Osteoblast (primary cell): ENCODE data around the gene ZNF710. TPM values are rescaled to one million over a fixed set of nuclear protein-coding genes. Genes with fewer than 3 reads are reported as not detected.

Experiments used
- DNase-seq: peaks from one replicate; pipeline ENCODE4 v3.0.0; 2011; ENCODE audit warnings: low spot score, mixed read lengths; ENCODE audit not compliant: insufficient read length; ENCODE audit errors: missing footprints
- H2AFZ ChIP-seq: 2 replicates; pipeline ENCODE4 v1.6.0; 2011; ENCODE audit warnings: mild to moderate bottlenecking, low read length
- H3K27ac ChIP-seq: 2 replicates; pipeline ENCODE4 v1.5.1; 2011; ENCODE audit warnings: mild to moderate bottlenecking, low read depth, low read length, moderate library complexity
- H3K27me3 ChIP-seq: 2 replicates; pipeline ENCODE4 v1.6.0; 2012; ENCODE audit warnings: mild to moderate bottlenecking, control low read depth, inconsistent platforms, low read length, moderate library complexity; ENCODE audit not compliant: insufficient read depth
- H3K36me3 ChIP-seq: 2 replicates; pipeline ENCODE4 v1.5.1; 2011; ENCODE audit warnings: mild to moderate bottlenecking, low read length, control low read depth, moderate library complexity; ENCODE audit not compliant: insufficient read depth
- H3K4me1 ChIP-seq: 2 replicates; pipeline ENCODE4 v1.5.1; 2011; ENCODE audit warnings: mild to moderate bottlenecking, low read length, control low read depth, moderate library complexity; ENCODE audit not compliant: insufficient read depth
- H3K4me2 ChIP-seq: 2 replicates; pipeline ENCODE4 v1.6.0; 2011; ENCODE audit warnings: mild to moderate bottlenecking, low read length; ENCODE audit not compliant: insufficient read depth
- H3K4me3 ChIP-seq: fragments of 200-600 bp; sonication (generic); 3 replicates; pipeline ENCODE4 v1.5.1; 2012; ENCODE audit warnings: mild to moderate bottlenecking, low read length, inconsistent platforms; ENCODE audit not compliant: insufficient read depth
- H3K79me2 ChIP-seq: 2 replicates; pipeline ENCODE4 v1.6.0; 2012; ENCODE audit warnings: mild to moderate bottlenecking, low read length, control low read depth, inconsistent platforms; ENCODE audit not compliant: insufficient read depth
- H3K9me3 ChIP-seq: 2 replicates; pipeline ENCODE4 v1.5.1; 2011; ENCODE audit warnings: low read depth, low read length, control low read depth
- H4K20me1 ChIP-seq: 2 replicates; pipeline ENCODE4 v1.6.0; 2012; ENCODE audit warnings: mild to moderate bottlenecking, low read length, control low read depth; ENCODE audit not compliant: insufficient read depth
- CTCF ChIP-seq: IDR thresholded peaks from 2 replicates; pipeline ENCODE4 v1.5.1; 2011; ENCODE audit warnings: mild to moderate bottlenecking, low read depth, low read length, moderate library complexity; ENCODE audit errors: extremely low read depth
- total RNA-seq: library from RNA; depleted of rRNA; stranded (reverse); fragments of >200 nt; gene quantifications from 2 replicates; pipeline ENCODE4 v1.2.3, GENCODE V29; 2012

The ZNF710 gene
- total RNA-seq, 1 donor = 10.9 TPM

DNA sequence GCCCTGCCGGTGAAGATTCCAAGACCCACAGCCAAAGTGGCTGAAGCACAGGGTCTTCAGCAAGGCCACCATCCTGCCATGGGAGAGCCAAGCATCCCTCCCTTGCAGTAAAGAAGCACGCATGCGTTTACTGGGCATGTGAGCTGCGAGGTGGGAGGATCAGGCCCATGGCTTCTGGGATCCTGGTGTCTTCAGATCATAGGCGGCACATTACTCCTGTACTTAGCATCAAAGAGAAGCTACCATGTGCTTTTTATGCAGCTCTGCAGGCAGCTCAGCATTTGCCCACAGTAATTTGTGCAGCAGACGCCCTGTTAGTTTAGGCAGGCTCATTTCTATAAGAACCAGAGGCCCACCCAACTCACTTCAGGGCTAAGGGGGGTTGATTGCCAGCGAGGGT is 55.4 kb downstream of the ZNF710 start:
- H4K20me1 ChIP-seq = peaks cover 14% of the 10 kb centered on the region
- no peak for DNase-seq
- no peak overlapping the region for H2AFZ ChIP-seq
- no peaks in the 10 kb centered on the region for H3K9me3 ChIP-seq
- peaks cover 24% of the 10 kb centered on the region for H3K79me2 ChIP-seq
- no peaks in the 10 kb centered on the region for H3K27me3 ChIP-seq
- no peak overlapping the region for H3K4me3 ChIP-seq
- H3K27ac ChIP-seq = no peak overlapping the region
- TF ChIP-seq CTCF = no peak
- H3K4me2 ChIP-seq = no peak overlapping the region
- no peaks in the 10 kb centered on the region for H3K4me1 ChIP-seq
- no peaks in the 10 kb centered on the region for H3K36me3 ChIP-seq

DNA sequence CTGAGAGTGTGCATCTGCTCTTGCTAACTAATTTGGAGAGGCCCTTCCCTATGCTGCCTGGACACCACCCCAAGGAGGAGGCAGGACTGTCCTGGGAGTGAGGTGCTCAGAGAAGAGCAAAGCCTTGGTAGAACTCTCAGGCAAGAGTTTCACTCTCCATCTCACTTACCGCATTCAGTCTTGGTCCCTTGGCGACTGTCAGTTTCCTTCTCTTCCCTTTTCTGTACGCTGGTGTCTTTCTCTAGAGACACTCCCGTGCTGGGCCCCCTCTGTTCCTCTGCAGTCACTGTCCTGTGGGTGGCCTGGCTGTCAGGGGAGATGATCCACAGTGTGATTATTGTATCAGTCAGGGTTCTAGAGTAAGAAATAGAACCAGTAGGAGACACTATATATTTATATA is 57.2 kb downstream of the ZNF710 start:
- H3K79me2 ChIP-seq = peaks cover 25% of the 10 kb centered on the region
- DNase-seq = no peak
- H3K27ac ChIP-seq = no peak overlapping the region
- H4K20me1 ChIP-seq = peaks cover 11% of the 10 kb centered on the region
- H3K4me2 ChIP-seq = no peak overlapping the region
- no peaks in the 10 kb centered on the region for H3K4me1 ChIP-seq
- no peaks in the 10 kb centered on the region for H3K9me3 ChIP-seq
- H3K4me3 ChIP-seq = no peak overlapping the region
- TF ChIP-seq CTCF = no peak
- no peaks in the 10 kb centered on the region for H3K36me3 ChIP-seq
- H3K27me3 ChIP-seq = no peaks in the 10 kb centered on the region
- no peak overlapping the region for H2AFZ ChIP-seq

- peaks cover 27% of the 10 kb centered on the region for H3K79me2 ChIP-seq
- TF ChIP-seq CTCF = no peak
These were observed 57.7 kb downstream of the ZNF710 start for GRCh38 chr15:90058775-90059174.

DNA sequence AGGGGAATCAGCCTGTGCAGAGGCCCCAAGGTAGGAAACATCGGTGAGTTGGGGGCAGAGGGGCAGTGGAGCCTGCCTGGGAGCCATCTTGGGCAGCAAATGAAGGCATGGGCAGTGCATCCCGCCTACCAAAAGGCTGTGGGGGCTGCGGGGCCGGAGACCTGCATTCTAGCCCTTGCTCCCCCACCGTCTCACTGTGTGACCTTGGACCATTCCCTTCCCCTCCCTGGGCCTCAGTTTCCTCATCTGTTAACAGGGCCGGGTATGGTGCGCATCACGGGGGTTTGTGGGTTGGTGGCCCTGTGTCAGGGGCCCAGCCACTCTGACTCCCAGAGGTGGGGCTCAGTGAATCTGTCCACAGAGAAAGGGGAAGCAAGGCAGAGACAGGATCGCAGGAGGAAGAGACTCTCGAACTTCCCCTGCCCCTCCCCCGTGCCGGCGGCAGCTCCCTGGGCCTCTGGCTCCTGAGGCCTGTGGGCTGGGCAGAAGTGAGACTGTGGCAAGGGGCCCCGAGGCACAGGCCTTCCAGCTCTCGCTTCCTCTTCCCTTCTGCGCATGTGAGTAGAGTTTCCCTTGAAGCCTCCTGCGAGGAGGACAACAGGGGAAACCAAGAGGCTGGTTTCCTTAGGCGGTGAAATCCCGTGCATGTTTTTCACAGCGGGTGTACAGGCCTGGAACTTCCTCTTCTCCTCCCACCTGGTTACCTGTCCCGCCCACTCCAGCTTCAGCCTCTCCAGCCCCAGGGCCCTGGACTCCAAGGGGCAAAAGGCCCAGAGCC is 58.3 kb downstream of the ZNF710 start:
- Histone ChIP-seq H3K9me3 (no peaks in the 10 kb centered on the region), H3K4me2 (no peak overlapping the region), H3K27me3 (no peaks in the 10 kb centered on the region), H3K79me2 (peaks cover 22% of the 10 kb centered on the region), H3K4me3 (no peak overlapping the region), H2AFZ (no peak overlapping the region), H4K20me1 (peaks cover 6% of the 10 kb centered on the region), H3K4me1 (no peaks in the 10 kb centered on the region), H3K36me3 (no peaks in the 10 kb centered on the region), H3K27ac (no peak overlapping the region)
- no peak for TF ChIP-seq CTCF
- no peak for DNase-seq

More at GRCh38 chr15:90058775-90059174, 57.7 kb downstream of the ZNF710 start:
- DNase-seq = no peak
- no peaks in the 10 kb centered on the region for H3K9me3 ChIP-seq
- no peak overlapping the region for H3K4me3 ChIP-seq
- no peak overlapping the region for H3K27ac ChIP-seq
- no peaks in the 10 kb centered on the region for H3K4me1 ChIP-seq
- no peaks in the 10 kb centered on the region for H3K27me3 ChIP-seq
- H2AFZ ChIP-seq = no peak overlapping the region
- H3K4me2 ChIP-seq = no peak overlapping the region
- peaks cover 10% of the 10 kb centered on the region for H4K20me1 ChIP-seq
- H3K36me3 ChIP-seq = no peaks in the 10 kb centered on the region
